NCI-H2196 treated with DMSO at 0.1 percent for 48 hours (cell line): ENCODE measurements around the gene ZNF548.
"Not testable (repeated sequence)": the region's sequence is repeated elsewhere in the genome, so short reads cannot be mapped to it uniquely, and the experiment has no call there.

ENCODE experiments used
- DNase-seq: peaks from one replicate; lab custom pipeline; 2025; ENCODE audit not compliant: unreplicated experiment; lab: John Stamatoyannopoulos, UW

ZNF548 gene

DNA sequence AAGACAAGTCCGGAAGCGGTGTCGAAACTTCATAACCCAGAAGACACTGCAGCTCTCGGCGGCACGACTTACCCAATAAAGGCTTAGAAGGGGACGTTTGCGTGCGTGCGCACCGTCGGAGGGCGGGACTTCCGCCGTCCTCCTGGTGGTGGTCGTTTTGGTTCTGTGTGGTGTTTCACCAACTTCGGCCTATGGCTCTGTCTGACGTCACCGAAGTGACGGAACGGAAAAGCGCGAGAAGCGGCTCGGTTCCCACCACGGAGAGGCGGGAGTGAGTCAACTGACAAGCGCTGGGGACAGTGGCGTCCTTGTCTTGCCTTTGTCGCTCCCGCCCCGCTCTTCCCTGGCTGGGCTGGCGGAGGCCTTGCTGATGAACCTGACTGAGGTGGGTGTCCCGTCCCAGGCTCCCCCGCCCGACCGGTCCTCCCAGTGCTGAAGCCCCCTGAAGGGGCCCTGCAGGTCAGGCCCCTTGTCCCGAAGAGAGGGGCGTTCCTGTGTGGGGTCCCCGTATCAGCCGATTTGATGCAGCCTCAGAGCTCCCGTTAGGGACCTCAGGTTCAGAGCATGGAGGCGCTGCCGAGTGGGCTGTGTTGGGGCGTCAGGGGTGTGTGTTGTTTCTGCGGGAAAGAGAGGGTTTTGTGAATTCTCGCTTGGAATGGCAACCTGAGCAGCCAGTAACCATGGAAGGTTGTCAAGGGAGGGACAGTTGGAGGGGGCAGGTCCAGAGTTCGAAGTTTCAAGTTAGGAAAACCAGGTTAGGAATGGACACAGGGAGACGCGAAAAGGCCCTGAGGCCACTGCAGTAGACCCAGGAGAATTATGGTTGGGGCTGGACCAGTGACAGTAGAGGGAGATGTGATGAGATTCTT is at the start of gene ZNF548:
ZNF548 (plus strand) TSS at position 125 of the 869 bp plus-strand sequence; CDS start at position 371, 246 bp downstream.
- DNase-seq: peak; percentile 94

DNA sequence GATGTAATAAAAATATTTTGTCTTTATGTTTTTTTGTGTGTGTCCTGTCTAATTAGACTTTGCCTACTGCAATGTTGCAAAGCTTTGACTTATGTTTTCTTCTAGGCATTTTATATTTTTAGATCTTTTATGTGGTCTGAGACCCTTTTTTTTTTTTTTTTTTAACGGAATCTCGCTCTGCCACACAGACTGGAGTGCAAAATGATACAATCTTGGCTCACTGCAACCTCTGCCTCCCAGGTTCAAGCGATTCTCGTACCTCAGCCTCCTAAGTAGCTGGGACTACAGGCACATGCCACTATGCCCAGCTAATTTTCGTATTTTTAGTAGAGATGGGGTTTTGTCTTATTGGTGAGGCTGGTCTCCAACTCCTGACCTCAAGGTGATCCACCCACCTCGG is 47.1 kb upstream of the ZNF548 start:
- DNase-seq: no peak

DNA sequence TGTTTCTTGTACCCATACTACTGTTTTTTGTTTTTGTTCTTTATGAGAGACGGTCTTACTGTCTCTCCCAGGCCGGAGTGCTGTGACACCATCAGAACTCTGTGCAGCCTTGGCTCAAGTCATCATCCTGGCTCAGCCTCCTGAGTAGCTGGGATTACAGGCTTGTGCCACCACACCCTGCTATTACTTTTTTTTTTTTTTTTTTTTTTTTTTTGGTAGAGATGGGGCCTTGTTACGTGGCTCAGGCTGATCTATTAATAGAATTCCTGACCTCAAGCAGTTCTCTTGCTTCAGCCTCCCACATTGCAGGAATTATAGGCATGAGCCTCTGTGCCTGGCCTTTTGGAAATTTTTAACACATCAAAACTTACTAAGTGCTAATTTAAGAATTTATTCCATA is 41.5 kb upstream of the ZNF548 start:
- DNase-seq: no peak

DNA sequence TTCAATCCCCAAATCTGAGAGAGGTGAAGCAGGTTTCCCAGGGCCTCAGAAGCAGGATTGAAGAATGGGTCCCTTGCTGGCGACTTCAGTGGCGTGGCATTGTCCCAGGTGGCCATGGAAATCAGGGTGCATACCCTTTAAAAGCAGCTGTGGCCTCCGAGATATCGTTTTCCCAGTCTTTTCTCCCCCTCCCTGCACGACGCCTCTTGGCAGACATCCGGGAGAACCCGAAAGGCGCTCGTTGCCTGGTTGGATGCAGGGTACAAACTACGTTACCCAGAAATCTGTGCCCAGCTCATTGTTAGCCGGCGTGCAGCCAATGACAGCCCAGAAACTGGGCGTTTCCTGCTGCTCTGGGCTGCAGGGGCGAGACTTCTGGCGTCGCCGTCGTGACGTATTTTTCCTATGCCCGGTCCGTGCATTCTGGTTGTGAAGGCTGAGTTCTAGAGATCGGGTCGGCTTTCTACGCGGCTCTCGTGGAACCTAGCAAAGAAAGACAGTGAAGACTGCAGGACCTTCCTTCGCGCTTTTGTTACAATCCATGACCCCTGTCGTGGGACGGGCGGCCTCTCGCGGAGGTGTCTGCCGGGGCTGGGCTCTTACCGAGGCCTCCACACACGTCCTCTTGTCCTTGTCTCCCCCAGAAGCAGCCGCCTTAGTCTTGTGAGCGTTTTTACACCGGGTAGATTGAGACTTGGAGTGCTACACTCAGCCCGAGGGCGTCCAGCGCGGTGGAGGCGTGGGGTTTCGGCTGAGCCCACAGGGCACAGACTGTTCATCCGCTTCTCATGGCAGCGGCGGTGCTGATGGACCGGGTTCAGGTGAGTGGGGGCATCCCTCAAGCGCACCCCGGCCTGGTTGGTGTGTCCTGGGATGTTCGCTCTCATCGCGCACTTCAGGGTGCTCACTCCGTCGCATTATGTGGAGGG is 38.5 kb upstream of the ZNF548 start, which contains the start of gene ZNF304:
ZNF304 (plus strand) TSS at position 395 of the 929 bp plus-strand sequence; CDS start at position 789, 394 bp downstream.
- DNase-seq: peak; percentile 92

DNA sequence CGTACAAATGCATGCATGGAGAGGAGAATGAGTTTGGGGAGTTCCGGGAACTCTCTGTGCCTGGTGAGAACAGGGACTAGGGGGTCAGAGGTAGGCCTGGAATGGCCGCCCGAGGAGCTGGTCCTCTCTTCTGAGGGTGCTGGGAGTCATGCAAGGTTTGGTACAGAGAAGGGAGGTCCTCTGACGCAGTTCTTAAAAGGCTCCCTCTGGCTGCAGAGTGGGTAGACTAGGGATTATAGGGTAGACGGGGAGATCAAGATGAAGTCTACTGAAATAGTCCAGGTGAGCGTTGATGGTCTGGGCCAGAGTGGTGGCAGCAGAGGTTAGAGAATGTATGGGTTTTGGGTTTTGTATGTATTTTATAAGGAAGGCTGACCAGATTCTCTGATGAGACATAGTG is 37.8 kb upstream of the ZNF548 start:
- DNase-seq: no peak

DNA sequence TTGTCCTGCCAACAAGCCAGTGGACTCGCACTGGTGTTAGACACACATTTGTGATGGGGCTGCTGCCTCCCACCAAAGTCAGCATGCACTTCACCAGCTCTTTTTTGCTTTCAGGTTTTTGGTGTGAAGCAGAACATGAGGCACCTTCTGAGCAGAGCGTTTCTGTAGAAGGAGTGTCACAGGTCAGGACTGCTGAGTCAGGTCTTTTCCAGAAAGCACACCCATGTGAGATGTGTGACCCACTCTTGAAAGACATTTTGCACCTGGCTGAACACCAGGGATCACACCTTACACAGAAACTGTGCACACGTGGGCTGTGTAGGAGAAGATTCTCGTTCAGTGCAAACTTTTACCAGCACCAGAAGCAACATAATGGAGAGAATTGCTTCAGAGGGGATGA is 33.7 kb upstream of the ZNF548 start:
- DNase-seq: no peak

DNA sequence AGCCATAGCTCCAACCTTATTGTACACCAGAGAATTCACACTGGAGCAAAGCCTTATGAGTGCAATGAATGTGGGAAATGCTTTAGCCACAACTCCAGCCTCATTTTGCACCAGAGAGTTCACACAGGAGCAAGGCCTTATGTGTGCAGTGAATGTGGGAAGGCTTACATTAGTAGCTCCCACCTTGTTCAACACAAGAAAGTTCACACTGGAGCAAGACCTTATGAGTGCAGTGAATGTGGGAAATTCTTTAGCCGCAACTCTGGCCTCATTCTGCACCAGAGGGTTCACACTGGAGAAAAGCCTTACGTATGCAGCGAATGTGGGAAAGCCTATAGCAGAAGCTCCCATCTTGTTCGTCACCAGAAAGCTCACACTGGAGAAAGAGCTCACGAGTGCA is 32.2 kb upstream of the ZNF548 start:
- DNase-seq: no peak

DNA sequence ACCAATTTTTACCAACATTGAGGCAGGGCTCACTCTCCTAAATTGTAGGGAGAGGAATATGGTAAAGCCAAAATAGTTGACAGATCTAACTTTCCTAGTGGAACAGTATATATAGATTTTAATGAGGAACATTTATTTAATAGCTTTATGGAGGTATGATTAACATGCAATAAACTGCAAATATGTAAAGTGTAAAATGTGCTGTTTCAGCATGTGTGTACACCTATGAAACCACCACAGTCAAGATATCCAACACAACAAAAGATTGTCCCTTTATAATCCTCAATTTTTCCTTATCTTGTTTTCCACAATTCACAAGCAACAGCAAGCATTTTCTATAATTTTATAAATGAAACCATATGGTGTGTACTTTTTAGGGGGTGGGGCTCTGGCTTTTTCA is 30.4 kb upstream of the ZNF548 start:
- DNase-seq: no peak

DNA sequence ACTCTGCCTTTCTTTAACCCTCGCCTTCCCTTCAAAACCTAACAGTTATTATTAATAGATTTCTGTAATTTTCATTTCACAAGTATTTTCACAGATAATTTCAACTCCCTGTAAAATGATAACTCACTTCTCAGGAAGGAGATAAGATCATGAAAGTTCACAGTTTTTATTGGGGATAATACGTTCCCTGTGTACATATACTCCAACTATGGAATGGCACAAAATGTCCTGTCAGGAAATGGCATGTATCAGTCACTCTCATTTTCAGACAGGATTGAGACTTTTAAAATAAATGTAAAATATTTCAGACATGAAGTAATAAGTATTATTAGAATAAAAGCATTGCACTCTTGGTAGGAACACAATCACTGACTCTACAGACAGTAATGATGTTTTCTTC is 27.2 kb upstream of the ZNF548 start:
- DNase-seq: no peak

DNA sequence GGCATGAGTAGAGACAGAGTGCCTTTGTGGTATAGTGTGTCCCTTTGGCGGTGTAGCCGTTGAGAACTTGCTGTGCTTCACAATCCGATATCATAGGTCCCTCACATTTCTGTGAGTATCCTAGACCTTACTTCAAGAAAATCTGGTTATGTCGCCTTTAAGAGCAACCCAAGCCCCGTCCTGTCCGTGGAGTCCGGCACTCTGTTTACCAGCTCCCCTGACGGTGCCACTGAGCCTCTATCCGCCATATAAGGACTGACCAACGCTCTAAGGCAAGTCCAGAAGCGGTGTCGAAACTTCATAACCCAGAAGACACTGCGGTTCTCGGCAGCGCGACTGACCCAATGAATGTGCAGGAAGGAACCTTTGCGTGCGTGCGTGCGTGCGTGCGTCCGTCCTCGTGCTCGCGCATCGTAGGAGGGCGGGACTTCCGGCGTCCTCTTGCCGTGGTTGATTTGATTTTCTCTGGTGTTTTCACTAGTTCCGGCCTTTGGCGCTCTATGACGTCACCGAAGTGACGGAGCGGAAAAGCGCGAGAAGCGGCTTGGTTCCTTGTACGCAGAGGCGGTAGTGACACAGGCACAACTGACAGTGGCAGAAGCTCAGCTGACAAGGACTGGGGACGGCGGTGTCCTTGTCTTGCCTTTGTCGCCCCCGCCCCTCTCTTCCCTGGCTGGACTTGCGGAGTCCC is 26.5 kb upstream of the ZNF548 start, which contains the start of the genes TRAPPC2B and ZNF547:
TRAPPC2B (plus strand) TSS at position 555 of the 691 bp plus-strand sequence. CDS start 1,283 bp downstream, outside the sequence.
ZNF547 (plus strand) TSS at position 555 of the 691 bp plus-strand sequence. CDS start 5,005 bp downstream, outside the sequence.
- DNase-seq: peak; percentile 97

DNA sequence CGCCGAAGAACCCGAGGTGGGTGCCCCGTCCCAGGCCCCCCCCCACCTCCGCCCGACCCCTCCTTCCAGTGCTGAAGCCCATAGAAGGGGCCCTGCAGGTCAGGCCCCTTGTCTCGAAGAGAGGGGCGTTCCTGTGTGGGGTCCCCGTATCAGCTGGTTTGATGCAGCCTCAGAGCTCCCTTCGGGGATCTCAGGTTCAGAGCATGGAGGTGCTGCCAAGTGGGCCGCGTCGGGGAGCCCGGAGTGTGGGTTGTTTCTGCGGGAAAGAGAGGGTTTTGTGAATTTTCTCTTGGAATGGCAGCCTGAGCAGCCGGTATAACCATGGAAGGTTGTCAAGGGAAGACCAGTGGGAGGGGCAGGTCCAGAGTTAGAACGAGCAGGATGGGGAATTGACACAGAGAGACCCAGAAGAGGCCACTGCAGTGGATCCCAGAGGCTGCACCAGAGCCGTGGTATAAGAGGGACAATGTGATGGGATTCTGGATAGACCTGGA is 25.9 kb upstream of the ZNF548 start:
- DNase-seq: no peak

DNA sequence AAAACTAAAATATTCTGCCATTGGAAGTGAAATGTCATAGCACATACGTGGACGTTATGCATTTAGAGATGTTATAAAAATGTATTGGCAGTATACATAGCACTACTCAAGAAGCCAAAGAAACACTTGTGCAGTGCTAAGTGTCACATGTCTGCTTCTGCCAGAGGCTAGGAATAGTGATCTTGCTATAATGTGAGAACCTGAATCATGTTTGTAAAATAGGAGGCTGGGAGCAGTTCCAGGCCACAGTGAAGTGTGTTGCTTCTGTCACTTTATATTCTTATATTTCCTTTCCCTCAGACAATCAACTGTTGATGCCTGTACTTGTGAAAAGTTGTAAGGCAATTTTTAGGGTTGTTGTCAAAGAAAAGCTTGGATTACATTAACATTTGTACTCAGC is 22.9 kb upstream of the ZNF548 start:
- DNase-seq: no peak

DNA sequence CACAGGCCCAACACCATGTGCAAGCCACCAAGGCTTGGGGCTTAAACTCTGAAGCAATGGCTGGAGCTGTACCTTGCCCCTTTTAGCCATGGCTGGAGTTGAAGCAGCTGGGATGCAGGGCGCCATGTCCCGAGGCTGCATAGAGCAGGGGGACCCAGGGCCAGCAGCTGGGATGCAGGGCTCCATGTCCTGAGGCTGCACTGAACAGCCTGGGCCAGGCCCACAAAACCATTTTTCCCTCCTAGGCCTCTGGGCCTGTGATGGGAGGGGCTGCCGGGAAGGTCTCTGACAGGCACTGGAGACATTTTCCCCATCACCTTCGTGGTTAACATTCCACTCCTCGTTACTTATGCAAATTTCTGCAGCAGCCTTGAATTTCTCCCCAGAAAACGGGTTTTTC is 15.5 kb upstream of the ZNF548 start:
- no peak for DNase-seq

DNA sequence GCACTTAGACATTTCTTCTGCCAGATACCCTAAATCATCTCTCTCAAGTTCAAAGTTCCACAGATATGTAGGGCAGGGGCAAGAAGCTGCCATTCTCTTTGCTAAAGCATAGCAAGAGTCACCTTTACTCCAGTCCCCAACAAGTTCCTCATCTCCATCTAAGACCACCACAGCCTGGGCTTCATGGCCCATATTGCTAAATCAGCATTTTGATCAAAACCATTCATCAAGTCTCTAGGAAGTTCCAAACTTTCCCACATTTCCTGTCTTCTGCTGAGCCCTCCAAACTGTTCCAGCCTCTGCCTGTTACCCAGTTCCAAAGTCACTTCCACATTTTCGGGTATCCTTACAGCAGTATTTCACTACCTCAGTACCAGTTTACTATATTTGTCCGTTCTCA is 15.0 kb upstream of the ZNF548 start:
- not testable (repeated sequence) for DNase-seq

DNA sequence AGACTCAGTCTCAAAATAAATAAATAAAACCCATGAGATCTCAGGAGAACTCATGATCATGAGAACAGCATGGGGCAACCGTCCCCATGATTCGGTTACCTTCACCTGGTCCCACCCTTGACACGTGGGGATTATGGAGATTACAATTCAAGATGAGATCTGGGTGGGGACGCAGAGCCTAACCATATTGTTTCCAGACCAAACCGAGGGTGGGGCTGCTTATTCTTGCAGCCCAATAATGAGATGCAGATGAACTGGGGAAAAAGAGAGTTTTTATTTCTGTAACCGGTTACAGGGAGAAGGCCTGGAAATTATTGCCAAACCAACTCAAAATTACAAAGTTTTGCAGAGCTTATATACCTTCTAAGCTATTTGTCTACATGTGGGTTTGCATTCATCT is 13.5 kb upstream of the ZNF548 start:
- DNase-seq: no peak

DNA sequence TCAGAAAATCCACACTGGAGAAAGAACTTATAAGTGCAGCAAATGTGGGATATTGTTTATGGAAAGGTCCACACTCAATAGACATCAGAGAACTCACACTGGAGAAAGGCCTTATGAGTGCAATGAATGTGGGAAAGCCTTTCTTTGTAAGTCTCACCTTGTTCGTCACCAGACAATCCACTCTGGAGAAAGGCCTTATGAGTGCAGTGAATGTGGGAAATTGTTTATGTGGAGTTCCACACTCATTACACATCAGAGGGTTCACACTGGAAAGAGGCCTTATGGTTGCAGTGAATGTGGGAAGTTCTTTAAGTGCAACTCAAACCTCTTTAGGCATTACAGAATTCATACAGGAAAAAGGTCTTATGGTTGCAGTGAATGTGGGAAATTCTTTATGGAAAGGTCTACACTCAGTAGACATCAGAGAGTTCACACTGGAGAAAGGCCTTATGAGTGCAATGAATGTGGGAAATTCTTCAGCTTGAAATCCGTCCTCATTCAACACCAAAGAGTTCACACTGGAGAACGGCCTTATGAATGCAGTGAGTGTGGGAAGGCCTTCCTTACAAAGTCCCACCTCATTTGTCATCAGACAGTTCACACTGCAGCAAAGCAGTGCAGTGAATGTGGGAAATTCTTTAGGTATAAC is 12.0 kb upstream of the ZNF548 start:
- DNase-seq: no peak

DNA sequence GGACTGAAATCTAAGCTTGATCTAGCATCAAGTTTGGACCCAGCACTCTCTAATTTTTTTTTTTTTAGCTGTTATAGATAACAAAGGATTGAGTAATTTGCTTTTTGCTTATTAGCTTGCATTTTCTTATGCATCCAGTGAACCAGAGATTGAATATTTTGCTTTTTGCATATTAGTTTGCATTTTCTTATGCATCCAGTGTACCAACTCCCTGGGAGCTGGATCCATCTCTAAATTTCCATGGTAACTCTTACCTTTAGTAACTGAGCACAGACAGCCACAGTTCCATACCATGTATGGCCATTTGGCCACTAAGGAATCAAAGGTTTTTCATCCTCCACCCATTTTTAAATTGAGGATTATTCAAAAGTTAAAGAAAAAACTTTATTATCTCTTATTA is 8.7 kb upstream of the ZNF548 start:
- DNase-seq: no peak

DNA sequence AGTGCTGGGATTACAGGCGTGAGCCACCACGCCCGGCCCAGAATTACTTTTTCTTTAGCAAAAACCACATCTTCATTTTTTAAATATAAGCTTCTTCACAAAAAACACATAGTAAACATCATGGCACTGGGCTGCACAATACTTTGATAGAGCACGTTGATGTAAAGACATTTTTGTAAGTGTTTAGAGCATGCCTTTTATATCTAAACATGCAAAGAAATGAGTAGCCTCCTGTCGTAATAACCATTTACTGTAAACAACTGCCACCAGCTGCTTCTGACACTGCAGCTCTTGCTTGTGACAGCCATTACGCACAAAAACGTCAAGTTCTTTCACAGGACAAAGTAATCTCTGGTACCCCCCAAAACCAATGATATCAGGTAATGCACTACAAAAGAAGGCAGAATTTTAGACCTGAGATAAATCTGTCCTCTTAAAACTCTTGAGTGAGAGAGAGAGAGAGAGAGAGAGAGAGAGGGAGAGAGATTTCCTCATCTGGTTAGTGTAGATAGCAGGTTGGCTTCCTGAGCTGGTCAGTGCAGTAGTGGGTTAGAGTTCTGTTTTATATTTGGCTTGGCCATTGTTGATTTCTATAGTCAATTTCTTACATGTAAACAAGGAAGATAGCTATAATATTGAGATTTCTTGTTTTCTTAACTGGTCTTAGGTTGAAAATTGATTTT is 6.7 kb upstream of the ZNF548 start:
- DNase-seq: no peak

DNA sequence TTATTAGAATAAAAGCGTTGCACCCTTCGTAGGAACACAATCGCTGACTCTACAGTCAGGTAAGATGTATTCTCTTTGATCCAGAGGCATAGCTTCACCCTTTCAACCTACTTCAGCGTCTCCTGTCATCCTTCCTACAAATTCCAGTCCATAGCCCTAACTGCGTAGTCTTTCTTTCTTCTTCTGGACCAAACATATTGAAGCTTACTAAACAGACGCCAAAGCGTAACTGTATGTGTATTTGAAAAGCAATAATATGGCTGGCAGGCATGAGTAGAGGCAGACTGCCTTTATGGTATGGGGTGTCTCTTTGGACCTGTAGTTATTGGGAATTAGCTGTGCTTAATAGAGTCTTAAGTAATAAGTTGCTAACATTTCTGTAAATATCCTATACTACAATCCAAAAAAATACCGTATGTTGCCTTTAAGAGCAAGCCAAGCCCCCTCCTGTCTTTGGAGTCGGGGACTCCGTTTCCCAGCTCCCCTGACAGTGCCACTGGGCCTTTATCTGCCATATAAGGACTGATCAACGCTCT is 392 bp upstream of the ZNF548 start:
- DNase-seq: no peak
